Measurements from ENCODE around the gene TNIK.

- TF ChIP-seq CTCF (IDR thresholded peaks at IDR 0.05; ENCODE audit: poor library complexity, severe bottlenecking) (no peak), POLR2AphosphoS5 (IDR thresholded peaks at IDR 0.05) (no peak), REST (IDR thresholded peaks at IDR 0.05; ENCODE audit: borderline replicate concordance) (peak; percentile 54), EP300 (conservative IDR thresholded peaks at IDR 0.05; ENCODE audit: poor library complexity, severe bottlenecking) (peak; percentile 22), TAF1 (IDR thresholded peaks at IDR 0.05; ENCODE audit: low read depth) (no peak), RAD21 (conservative IDR thresholded peaks at IDR 0.05) (no peak)
These were observed 75.9 kb downstream of the TNIK start for GRCh38 chr3:171384101-171384891.
